ENCODE measurements around the gene RFLNA.

Gene RFLNA

DNA sequence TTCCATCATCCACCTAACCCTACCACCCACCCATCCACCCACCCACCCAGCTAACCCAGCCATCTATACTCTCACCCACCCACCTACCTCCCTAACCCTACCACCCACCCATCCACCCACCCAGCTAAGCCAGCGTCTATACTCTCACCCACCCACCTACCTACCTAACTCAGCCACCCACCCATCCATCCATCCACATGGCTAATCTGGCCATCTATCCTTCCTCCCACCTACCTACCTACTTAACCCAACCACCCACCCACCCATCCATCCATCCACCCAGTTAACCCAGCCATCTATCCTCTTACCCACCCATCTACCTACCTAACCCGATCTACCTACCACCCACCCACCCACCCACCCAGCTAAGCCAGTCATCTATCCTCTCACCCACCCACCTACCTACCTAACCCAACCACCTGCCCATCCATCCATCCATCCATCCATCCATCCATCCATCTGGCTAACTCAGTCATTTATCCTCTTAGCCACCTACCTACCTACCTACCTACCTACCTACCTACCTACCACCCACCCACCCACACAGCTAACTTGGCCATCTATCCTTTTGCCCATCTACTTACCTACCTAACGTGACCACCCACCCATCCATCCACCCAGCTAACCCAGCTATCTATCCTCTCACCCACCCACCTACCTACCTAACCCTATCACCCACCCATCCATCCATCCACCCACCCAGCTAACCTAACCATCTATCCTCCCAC lies 44.1 kb downstream of the RFLNA start:
- no peak for DNase-seq (ENCODE audit: low spot score)

- no peak for DNase-seq (ENCODE audit: low spot score)
Observed at GRCh38 chr12:124340080-124340900, 45.4 kb downstream of the RFLNA start.

DNA sequence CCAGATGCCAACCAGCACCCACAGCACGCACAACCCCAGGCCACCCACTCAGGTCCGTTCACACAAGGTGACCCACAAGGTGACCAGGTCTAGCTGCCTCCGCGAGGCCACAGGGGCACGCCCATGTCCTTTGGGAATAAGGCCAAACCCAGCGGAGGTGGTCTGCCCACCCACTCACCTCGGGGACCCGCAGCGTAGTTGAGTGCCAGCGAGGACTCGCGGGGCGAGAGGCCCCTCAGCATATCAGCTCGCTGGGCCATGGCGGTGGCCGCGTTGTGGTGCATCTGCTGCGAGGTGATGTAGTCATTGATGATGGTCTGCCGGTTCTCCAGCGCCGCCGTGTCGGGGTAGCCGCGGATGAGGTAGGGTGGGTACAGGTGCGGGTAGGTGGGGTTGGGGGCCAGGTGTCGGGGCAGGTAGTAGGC lies 46.8 kb downstream of the RFLNA start:
- DNase-seq (ENCODE audit: low spot score) = no peak

- DNase-seq (ENCODE audit: low spot score) = no peak
Observed at GRCh38 chr12:124344022-124344421, 49.1 kb downstream of the RFLNA start.

DNA sequence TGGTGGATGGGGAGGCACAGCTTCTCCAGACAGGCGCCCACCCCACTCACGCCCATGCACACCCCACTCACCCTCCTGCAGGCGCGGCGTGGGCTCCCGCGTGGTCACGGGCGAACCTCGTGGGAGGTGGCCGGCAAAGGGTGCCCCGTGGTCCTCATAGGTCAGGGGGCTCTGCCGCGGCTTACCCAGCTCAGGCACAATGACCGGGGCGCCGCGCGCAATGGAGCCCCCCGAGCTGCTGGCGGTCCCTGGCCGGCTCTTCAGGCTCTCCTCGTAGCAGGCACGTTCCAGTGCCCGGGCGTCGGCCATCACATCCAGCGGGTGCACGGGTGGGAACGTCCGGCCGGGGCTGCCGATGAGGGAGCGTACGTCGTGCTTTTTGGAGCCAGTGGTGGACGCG lies 49.6 kb downstream of the RFLNA start:
- no peak for DNase-seq (ENCODE audit: low spot score)

DNA sequence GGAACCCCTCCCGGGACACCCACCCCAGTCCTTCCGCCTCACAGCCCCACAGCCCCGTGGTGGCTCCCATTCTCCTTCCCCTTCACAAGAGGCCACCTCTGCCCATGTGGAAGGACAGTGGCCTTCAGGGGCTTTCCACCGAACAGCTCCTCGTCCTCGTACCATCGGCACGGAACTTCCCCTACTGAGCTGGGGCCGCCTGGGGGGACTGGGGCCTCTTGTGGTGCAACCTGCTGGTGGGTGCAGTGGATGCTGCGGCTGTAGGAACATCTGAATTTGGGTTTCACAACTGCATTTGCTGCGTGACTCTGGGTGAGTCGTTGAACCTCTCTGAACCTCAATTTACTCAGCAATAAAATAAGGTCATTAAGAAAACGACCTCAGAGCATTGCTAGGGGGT lies 50.9 kb downstream of the RFLNA start:
- DNase-seq (ENCODE audit: low spot score) = no peak

GRCh38 chr12:124346425-124347168 lies 51.7 kb downstream of the RFLNA start:
- no peak for DNase-seq (ENCODE audit: low spot score)

GRCh38 chr12:124347335-124347734 lies 52.4 kb downstream of the RFLNA start:
- no peak for DNase-seq (ENCODE audit: low spot score)

DNA sequence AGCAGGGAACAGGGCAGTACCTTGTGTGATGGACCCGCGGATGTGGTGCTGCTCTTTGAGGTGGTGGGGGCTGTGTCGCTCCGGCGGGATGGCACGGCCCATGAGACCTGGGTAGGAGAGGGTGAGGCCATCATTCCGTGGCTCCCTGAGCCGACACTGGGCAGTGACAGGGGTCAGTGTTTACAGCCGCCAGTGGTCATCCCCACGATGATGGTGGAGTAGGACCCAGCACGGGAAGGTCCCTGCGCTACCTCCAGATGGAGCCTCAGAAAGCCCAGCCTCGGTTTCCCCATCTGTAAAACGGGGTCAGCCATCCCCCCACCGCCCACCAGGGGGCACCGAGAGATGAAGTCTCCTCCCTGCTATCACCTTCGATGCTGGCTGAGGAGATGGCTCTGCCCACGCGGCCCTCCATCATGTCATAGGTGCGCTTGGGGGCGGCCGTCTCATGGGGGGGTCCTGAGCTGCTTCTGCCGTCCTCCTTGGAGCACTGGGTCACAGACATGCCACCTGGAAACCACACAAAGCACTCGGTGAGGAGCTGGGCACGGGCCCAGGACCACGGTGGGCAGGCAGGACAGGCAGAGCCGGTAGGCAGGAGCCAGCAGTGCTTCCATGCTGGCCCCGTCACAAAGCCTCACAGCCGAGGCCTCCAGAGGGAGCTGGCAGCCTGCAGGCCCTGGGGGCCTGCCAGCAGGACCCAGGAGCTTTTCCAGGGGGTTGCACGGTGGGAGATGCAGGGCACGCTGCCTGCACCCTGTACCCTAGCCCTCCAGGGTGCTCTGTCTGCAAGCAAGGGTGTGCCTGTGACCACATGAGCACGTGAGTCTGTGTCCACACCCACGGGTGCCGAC lies 53.1 kb downstream of the RFLNA start:
- no peak for DNase-seq (ENCODE audit: low spot score)

DNA sequence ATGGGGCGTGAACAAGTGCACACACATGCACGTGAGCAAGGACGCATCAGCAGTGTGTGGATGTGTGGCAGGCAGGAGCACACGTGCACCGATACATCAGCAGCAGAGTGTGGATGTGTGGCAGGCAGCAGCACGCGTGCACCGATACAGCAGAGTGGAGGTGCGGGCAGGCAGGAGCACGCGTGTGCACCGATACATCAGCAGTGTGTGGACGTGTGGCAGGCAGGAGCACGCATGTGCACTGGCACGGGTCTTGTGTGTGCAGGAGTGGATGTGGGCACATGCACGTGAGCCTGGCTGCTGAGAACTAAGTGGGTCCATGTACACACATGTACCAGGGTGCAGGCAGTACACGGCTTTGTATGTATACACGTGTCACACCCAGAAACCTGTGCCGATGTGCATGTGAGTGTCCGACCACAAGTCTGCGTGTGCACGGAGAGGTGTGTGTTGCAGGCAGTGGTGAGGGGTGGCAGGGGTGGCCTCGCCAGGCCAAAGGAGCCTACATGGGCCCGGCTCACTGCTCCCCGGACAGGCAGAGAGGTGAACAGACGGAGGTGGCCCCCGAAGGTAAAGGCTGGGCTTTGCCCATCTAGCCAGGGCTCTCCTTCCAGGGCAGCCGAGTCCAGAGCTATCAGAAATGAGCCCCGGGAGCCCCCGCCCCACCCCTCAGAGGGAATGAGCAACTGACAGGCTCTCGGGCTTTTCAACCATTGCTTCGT lies 53.9 kb downstream of the RFLNA start:
- DNase-seq (ENCODE audit: low spot score) = no peak

- DNase-seq (ENCODE audit: low spot score) = no peak
Observed at GRCh38 chr12:124350491-124350890, 55.6 kb downstream of the RFLNA start.

GRCh38 chr12:124351422-124351821 lies 56.5 kb downstream of the RFLNA start:
- DNase-seq (ENCODE audit: low spot score) = no peak

- DNase-seq (ENCODE audit: low spot score) = no peak
Observed at GRCh38 chr12:124352257-124352656, 57.4 kb downstream of the RFLNA start.

DNA sequence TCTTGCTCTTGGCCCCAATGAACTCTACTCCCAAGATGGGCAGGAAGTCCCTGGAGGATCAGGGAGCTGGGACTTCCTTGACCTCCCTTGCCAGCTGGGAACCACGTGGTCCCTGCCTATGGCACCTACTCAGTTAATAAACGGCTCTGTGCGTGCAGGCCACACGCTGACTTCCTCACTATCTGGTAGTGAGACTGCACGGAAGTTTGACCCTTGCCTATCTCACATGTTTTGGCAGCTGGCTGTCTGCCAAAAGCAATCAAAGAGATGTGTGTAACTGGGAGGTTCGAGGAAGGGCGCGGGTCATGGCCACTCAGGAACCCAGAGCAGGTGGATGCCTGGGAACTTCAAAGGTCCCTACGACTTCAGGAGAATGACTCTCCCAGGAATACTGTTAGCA lies 57.9 kb downstream of the RFLNA start:
- DNase-seq (ENCODE audit: low spot score) = no peak

DNA sequence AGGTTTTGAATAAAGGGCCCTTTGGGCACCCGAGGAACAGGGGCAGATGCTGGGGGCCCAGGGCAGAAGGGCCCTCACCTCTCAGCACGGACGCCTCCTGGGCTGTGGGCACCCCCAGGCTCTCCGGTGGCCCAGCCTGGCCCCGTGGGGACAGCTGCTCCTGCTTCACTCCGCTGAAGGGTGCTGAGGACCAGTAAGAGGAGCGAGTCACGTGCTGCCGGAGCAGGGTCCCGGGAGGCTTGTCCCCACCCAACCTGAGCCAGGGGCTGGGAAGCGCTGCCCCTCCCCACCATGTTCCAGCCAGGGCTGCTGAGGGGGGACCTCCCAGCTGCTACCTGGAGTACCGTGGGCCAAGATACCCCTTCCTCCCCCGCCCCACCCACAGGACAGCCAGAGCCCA lies 59.5 kb downstream of the RFLNA start:
- no peak for DNase-seq (ENCODE audit: low spot score)

DNA sequence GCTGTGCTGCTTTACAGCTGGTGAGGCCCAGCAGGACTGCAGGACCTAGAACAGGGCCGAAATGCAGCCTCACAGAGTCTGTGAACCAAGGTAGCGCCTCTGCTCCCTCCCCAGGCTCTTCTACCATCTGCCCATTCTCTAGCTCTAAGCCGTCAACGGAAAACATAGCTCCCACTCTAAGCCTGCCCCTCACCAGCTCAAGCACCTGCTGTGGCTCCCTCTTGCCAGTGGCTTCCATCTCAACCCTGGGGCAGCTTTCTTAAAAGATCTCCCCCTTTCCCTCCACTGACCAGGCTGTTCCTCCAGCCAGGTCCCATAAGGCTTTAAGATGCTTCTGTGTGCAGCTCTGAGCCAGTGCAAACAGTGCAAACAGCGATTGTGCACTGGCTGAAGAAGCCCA lies 61.3 kb downstream of the RFLNA start:
- no peak for DNase-seq (ENCODE audit: low spot score)

DNA sequence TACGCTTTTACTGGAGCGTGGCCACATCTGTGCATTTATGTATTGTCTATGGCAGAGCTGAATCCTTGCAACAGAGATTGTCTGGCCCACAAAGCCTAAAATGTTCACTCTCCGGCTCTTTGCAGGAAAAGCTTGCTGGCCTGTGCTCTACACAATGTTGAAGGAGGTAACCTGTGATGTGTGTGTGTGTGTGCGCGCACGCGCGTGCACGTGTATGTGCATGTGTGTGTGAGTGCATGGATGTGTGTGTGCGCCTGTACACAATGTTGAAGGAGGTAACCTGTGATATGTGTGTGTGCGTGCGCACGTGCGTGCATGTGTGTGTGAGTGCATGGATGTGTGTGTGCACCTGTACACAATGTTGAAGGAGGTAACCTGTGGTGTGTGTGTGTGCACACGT lies 62.7 kb downstream of the RFLNA start:
- DNase-seq (ENCODE audit: low spot score) = no peak

DNA sequence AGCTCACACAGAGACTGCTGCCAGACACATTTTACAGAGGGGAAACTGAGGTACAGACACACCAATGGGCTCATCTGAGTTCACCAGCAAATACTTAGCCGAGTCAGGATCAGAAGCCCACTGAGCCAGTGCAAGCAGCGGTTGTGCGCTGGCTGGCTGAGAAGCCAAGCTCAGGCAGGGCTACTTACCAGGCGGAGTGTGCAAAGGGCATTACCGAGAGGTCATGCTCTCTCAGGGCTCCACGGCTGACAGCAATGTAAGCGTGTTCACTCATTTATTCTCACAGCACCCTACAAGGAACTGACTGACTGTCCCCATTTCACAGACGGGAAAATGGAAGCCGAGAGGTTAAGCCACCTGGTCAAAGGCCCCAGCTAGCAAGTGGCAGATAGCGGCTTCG lies 63.7 kb downstream of the RFLNA start:
- no peak for DNase-seq (ENCODE audit: low spot score)

DNA sequence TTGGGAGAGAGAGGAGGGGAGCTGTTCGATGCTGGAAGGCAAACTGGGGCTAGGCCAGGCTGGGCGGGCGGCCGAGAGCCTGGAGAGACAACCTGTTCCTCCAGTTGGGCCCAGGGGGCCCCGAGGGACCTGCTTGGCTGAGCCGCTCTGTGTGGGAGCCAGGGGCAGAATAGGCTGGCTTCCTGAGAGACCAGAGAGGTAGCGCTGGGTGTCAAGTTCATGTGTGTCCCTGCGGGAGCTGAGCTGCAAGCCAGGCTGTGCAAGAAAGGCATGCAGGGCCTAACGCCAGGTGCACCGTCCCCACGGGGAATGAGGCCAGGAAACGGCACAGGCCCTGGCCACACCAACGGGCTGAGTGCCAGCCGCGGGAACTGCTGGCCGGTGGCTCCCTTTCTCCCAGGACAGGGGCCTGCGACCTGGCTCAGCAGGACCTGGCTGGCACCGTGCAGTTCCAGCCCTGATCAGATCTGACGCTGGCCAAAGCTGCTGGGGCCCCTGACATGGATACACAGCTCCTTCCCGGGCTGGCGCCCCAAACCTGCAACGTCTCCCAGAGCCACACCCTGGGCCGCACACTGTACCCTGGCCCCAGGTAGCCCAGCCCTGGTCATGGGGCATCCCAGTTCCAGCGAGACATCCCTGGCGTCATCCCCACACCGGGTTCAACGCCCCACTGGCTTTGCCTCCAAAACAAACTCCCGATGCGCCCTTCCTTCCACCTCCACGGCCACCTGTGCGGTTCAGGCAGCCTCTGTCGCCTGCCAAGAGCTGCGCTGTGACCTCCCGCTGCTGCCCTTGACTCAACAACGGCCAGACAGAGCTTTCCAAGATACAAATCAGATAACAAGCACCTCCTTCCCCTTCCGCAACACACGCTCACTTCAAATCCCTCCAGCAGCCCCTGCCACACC lies 65.0 kb downstream of the RFLNA start:
- no peak for DNase-seq (ENCODE audit: low spot score)
